Calu3 (cell line): ENCODE measurements around the gene RCOR1. TPM values are rescaled to one million over a fixed set of nuclear protein-coding genes. Genes with fewer than 3 reads are reported as not detected.
A peak's percentile ranks its signal among the peaks of the same experiment; 100 is the strongest.

Experiments
- BruUV-seq: library from RNA; stranded (reverse); fragments of 400-500 nt; replicated peaks from 2 replicates; lab custom pipeline; 2021; lab: Mats Ljungman, UMichigan
- CTCF ChIA-PET: fragments of 300-600 bp; sonication (Branson Sonifier 250); formaldehyde crosslinking; loops from one replicate; lab custom pipeline; 2022; ENCODE audit warnings: antibody characterized with exemption; lab: Charles Lee
- DNase-seq: peaks from one replicate; pipeline ENCODE4 v3.0.0; 2022
- H3K27ac Mint-ChIP-seq: one replicate; pipeline ENCODE4 v1.8.0; 2022; ENCODE audit warnings: mixed read lengths; ENCODE audit not compliant: unreplicated experiment
- H3K27me3 Mint-ChIP-seq: one replicate; pipeline ENCODE4 v1.8.0; 2022; ENCODE audit warnings: mixed read lengths; ENCODE audit not compliant: unreplicated experiment
- H3K36me3 Mint-ChIP-seq: one replicate; pipeline ENCODE4 v1.8.0; 2022; ENCODE audit warnings: mild to moderate bottlenecking, moderate library complexity, mixed read lengths; ENCODE audit not compliant: insufficient read depth, unreplicated experiment
- H3K4me1 Mint-ChIP-seq: one replicate; pipeline ENCODE4 v1.8.0; 2022; ENCODE audit warnings: mild to moderate bottlenecking, low read depth, mixed read lengths; ENCODE audit not compliant: unreplicated experiment
- H3K4me3 Mint-ChIP-seq: one replicate; pipeline ENCODE4 v1.8.0; 2022; ENCODE audit warnings: mild to moderate bottlenecking, low read depth, moderate library complexity, mixed read lengths; ENCODE audit not compliant: unreplicated experiment
- H3K9me3 Mint-ChIP-seq: one replicate; pipeline ENCODE4 v1.8.0; 2022; ENCODE audit warnings: low read depth, mixed read lengths; ENCODE audit not compliant: unreplicated experiment
- CTCF ChIP-seq: fragments of 200-600 bp; IDR thresholded peaks from one replicate; pipeline ENCODE4 v1.8.0; 2022; ENCODE audit warnings: antibody characterized with exemption; ENCODE audit not compliant: unreplicated experiment
- intact Hi-C: fragments of 100-400 bp; cut with micrococcal nuclease; formaldehyde crosslinking; loops from one replicate; pipeline ENCODE4 v1.10.0; 2022; ENCODE audit not compliant: unreplicated experiment
- total RNA-seq: library from RNA; stranded (reverse); gene quantifications from 2 replicates; pipeline ENCODE4 v1.2.3, GENCODE V29; 2022

The RCOR1 gene
- total RNA-seq, 1 experiment from 2014 or later: 28.6 TPM

GRCh38 chr14:102655137-102655536 lies 62.7 kb downstream of the RCOR1 start:
- BruUV-seq: no TSS peak
- Mint-ChIP-seq H3K4me1 (peaks cover 36% of the 10 kb centered on the region), H3K36me3 (no peaks in the 10 kb centered on the region), H3K4me3 (peak overlapping the region; percentile 7), H3K9me3 (no peaks in the 10 kb centered on the region), H3K27me3 (no peaks in the 10 kb centered on the region), H3K27ac (peak overlapping the region; percentile 63)
- TF ChIP-seq CTCF: no peak
- intact Hi-C loops: no loop called here
- CTCF ChIA-PET: interaction anchor here (0.6 to 1.2 kb wide), 9 partner anchors 9 to 1010 kb away, joined by 3 to 16 read pairs (median 6); no protein-coding TSS in a partner anchor
- DNase-seq: peak; percentile 9

GRCh38 chr14:102659797-102660196 lies 67.3 kb downstream of the RCOR1 start:
- CTCF ChIA-PET: no interaction called here
- H3K27me3 Mint-ChIP-seq: no peaks in the 10 kb centered on the region
- H3K9me3 Mint-ChIP-seq: no peaks in the 10 kb centered on the region
- H3K4me1 Mint-ChIP-seq: peaks cover 33% of the 10 kb centered on the region
- DNase-seq: no peak
- intact Hi-C loops: no loop called here
- H3K4me3 Mint-ChIP-seq: no peak overlapping the region
- no TSS peak for BruUV-seq
- TF ChIP-seq CTCF: no peak
- H3K36me3 Mint-ChIP-seq: peaks cover 1% of the 10 kb centered on the region
- H3K27ac Mint-ChIP-seq: no peak overlapping the region

- Mint-ChIP-seq H3K4me3 (no peak overlapping the region), H3K9me3 (no peaks in the 10 kb centered on the region), H3K4me1 (peaks cover 36% of the 10 kb centered on the region), H3K36me3 (peaks cover 3% of the 10 kb centered on the region), H3K27ac (no peak overlapping the region), H3K27me3 (no peaks in the 10 kb centered on the region)
- DNase-seq: no peak
- intact Hi-C loops: no loop called here
- CTCF ChIA-PET: no interaction called here
- BruUV-seq: no TSS peak
- TF ChIP-seq CTCF: no peak
Measured at GRCh38 chr14:102661614-102662013, 69.2 kb downstream of the RCOR1 start.

- intact Hi-C loops: no loop called here
- no peaks in the 10 kb centered on the region for H3K27me3 Mint-ChIP-seq
- CTCF ChIA-PET: interaction anchor here (0.6 to 1.2 kb wide), 3 partner anchors 9 to 81 kb away, joined by 3 to 4 read pairs (median 3); no protein-coding TSS in a partner anchor
- H3K9me3 Mint-ChIP-seq: no peaks in the 10 kb centered on the region
- BruUV-seq: no TSS peak
- peaks cover 42% of the 10 kb centered on the region for H3K4me1 Mint-ChIP-seq
- no peak overlapping the region for H3K27ac Mint-ChIP-seq
- no peak for DNase-seq
- H3K36me3 Mint-ChIP-seq: peaks cover 3% of the 10 kb centered on the region
- H3K4me3 Mint-ChIP-seq: no peak overlapping the region
- no peak for TF ChIP-seq CTCF
Measured at GRCh38 chr14:102662636-102663430, 70.4 kb downstream of the RCOR1 start.
